HepG2 (cell line): ENCODE data around the gene POLR3F.

ENCODE experiments used
- CHCHD3 ChIP-seq: sonication (generic); formaldehyde crosslinking; IDR thresholded peaks from 2 replicates; pipeline ENCODE4 v1.8.0; 2022; ENCODE audit warnings: mild to moderate bottlenecking, missing genetic modification reagents, moderate library complexity
- MEF2D ChIP-seq: sonication (generic); formaldehyde crosslinking; IDR thresholded peaks from 2 replicates; pipeline ENCODE4 v1.5.1; 2020; ENCODE audit warnings: mild to moderate bottlenecking, missing genetic modification reagents
- RAD21 ChIP-seq: fragments of 450-650 bp; formaldehyde crosslinking; IDR thresholded peaks from 2 replicates; pipeline ENCODE4 v1.5.0; 2020; ENCODE audit warnings: mild to moderate bottlenecking
- ZNF230 ChIP-seq: sonication (generic); formaldehyde crosslinking; IDR thresholded peaks from 2 replicates; pipeline ENCODE4 v1.4.0; 2020; ENCODE audit warnings: mild to moderate bottlenecking, missing genetic modification reagents
- ZNF883 ChIP-seq: sonication (generic); formaldehyde crosslinking; IDR thresholded peaks from 2 replicates; pipeline ENCODE4 v1.5.1; 2020; ENCODE audit warnings: mild to moderate bottlenecking, missing genetic modification reagents; ENCODE audit errors: not compliant biosample characterization
- TF ChIP-seq, protein P1 (sequence below): sonication (generic); formaldehyde crosslinking; conservative IDR thresholded peaks from 2 replicates; pipeline ENCODE4 v1.4.0; 2020; ENCODE audit warnings: mild to moderate bottlenecking, missing genetic modification reagents, moderate library complexity
- TF ChIP-seq, protein P2 (sequence below): sonication (generic); formaldehyde crosslinking; IDR thresholded peaks from 2 replicates; pipeline ENCODE4 v1.5.0; 2020; ENCODE audit warnings: mild to moderate bottlenecking, missing genetic modification reagents, moderate library complexity

- TF ChIP-seq CHCHD3 (CRISPR knock-in tag) = no peak
- TF ChIP-seq MEF2D (CRISPR knock-in tag) = no peak
- no peak for TF ChIP-seq ZNF883 (CRISPR knock-in tag)
- TF ChIP-seq, protein P1, sequence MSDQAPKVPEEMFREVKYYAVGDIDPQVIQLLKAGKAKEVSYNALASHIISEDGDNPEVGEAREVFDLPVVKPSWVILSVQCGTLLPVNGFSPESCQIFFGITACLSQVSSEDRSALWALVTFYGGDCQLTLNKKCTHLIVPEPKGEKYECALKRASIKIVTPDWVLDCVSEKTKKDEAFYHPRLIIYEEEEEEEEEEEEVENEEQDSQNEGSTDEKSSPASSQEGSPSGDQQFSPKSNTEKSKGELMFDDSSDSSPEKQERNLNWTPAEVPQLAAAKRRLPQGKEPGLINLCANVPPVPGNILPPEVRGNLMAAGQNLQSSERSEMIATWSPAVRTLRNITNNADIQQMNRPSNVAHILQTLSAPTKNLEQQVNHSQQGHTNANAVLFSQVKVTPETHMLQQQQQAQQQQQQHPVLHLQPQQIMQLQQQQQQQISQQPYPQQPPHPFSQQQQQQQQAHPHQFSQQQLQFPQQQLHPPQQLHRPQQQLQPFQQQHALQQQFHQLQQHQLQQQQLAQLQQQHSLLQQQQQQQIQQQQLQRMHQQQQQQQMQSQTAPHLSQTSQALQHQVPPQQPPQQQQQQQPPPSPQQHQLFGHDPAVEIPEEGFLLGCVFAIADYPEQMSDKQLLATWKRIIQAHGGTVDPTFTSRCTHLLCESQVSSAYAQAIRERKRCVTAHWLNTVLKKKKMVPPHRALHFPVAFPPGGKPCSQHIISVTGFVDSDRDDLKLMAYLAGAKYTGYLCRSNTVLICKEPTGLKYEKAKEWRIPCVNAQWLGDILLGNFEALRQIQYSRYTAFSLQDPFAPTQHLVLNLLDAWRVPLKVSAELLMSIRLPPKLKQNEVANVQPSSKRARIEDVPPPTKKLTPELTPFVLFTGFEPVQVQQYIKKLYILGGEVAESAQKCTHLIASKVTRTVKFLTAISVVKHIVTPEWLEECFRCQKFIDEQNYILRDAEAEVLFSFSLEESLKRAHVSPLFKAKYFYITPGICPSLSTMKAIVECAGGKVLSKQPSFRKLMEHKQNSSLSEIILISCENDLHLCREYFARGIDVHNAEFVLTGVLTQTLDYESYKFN (CRISPR knock-in tag) = no peak
- TF ChIP-seq, protein P2, sequence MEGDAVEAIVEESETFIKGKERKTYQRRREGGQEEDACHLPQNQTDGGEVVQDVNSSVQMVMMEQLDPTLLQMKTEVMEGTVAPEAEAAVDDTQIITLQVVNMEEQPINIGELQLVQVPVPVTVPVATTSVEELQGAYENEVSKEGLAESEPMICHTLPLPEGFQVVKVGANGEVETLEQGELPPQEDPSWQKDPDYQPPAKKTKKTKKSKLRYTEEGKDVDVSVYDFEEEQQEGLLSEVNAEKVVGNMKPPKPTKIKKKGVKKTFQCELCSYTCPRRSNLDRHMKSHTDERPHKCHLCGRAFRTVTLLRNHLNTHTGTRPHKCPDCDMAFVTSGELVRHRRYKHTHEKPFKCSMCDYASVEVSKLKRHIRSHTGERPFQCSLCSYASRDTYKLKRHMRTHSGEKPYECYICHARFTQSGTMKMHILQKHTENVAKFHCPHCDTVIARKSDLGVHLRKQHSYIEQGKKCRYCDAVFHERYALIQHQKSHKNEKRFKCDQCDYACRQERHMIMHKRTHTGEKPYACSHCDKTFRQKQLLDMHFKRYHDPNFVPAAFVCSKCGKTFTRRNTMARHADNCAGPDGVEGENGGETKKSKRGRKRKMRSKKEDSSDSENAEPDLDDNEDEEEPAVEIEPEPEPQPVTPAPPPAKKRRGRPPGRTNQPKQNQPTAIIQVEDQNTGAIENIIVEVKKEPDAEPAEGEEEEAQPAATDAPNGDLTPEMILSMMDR = no peak
- TF ChIP-seq ZNF230 (CRISPR knock-in tag) = no peak
- no peak for TF ChIP-seq RAD21 (CRISPR knock-in tag)
Observed at GRCh38 chr20:18504479-18505060, 37.4 kb downstream of the POLR3F start.
